Activated T-helper 2 cell treated with anti-CD3 and anti-CD28 coated beads, Interferon-gamma antibody, Interleukin-2, Interleukin-4, amounts not matched to agents 10 μg/mL and 5 μg/mL and 100 μg/mL, durations not matched to agents 14 hours and 24 hours and 36 hours (primary cell): Measurements from ENCODE around the gene HRH1. TPM values are rescaled to one million over a fixed set of nuclear protein-coding genes. Genes with fewer than 3 reads are reported as not detected.

Experiments used
- DNase-seq: peaks from one replicate; pipeline ENCODE4 v3.0.0; 2021; ENCODE audit warnings: low spot score
- H3K27ac Mint-ChIP-seq: one replicate; pipeline ENCODE4 v1.8.0; 2021; ENCODE audit warnings: mixed read lengths
- H3K27me3 Mint-ChIP-seq: one replicate; pipeline ENCODE4 v1.8.0; 2021; ENCODE audit warnings: low read depth, mixed read lengths
- H3K36me3 Mint-ChIP-seq: one replicate; pipeline ENCODE4 v1.8.0; 2021; ENCODE audit warnings: low read depth, mixed read lengths
- H3K4me1 Mint-ChIP-seq: one replicate; pipeline ENCODE4 v1.8.0; 2021; ENCODE audit warnings: low read depth, mixed read lengths
- H3K4me3 Mint-ChIP-seq: one replicate; pipeline ENCODE4 v1.8.0; 2021; ENCODE audit warnings: low read depth, mild to moderate bottlenecking, moderate library complexity, mixed read lengths
- H3K9me3 Mint-ChIP-seq: one replicate; pipeline ENCODE4 v1.8.0; 2021; ENCODE audit warnings: mixed read lengths
- intact Hi-C: fragments of 100-400 bp; cut with micrococcal nuclease; formaldehyde crosslinking; loops from one replicate; pipeline ENCODE4 v1.15.1; 2023
- total RNA-seq: library from RNA; stranded (reverse); gene quantifications from 2 replicates; pipeline ENCODE4 v1.2.3, GENCODE V29; 2022

Gene HRH1
- total RNA-seq, 1 donor from 2014 or later: 1.3 TPM

DNA sequence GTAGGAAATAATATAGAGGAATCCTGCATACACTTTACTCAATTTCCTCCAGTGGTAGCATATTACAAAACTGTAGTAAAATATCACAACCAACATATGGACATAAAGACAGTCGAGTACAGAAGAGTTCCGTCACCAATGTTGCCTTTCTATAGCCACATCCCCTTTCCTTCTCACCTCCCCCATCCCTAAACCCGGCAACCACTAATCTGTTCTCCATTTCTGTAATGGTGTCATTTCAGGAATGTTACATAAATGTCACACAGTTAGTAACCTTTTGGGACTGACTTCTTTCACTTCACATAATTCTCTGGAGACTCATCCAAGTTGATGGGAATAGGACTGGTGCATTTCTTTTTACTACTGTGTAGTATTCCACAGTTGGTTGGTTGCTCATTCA lies 76.5 kb downstream of the HRH1 start:
- no peaks in the 10 kb centered on the region for H3K9me3 Mint-ChIP-seq
- H3K27me3 Mint-ChIP-seq: peaks cover 39% of the 10 kb centered on the region
- intact Hi-C loops: no loop called here
- no peak overlapping the region for H3K27ac Mint-ChIP-seq
- H3K4me3 Mint-ChIP-seq: no peak overlapping the region
- no peak for DNase-seq
- H3K36me3 Mint-ChIP-seq: no peaks in the 10 kb centered on the region
- peaks cover 6% of the 10 kb centered on the region for H3K4me1 Mint-ChIP-seq

DNA sequence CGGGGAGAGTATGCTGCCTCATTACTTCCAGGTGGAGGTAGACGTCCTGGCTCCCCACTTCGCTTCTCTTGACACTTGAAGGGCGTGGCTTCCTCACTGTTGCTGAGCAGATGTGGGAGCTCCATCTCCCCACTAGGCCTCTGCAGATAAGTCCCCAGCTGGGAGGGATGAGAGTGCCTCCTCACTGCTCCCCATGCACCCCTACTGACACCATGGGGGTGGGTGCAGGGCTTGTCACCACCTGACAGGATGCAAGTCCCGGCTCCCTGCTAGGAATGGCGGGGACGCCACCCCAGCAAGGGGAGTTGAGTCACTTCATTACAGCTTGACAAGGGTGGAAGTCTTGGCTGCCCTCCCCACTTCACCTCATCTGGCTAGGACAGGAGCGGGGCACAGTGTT lies 81.1 kb downstream of the HRH1 start:
- Mint-ChIP-seq H3K27me3 (peaks cover 34% of the 10 kb centered on the region), H3K4me3 (no peak overlapping the region), H3K27ac (no peak overlapping the region), H3K9me3 (peaks cover 24% of the 10 kb centered on the region), H3K4me1 (peaks cover 20% of the 10 kb centered on the region), H3K36me3 (peaks cover 21% of the 10 kb centered on the region)
- no peak for DNase-seq
- intact Hi-C loops: loop anchor here (5.0 kb wide), 1 partner anchor 407 kb away; the partner anchor contains the start of gene VGLL4

DNA sequence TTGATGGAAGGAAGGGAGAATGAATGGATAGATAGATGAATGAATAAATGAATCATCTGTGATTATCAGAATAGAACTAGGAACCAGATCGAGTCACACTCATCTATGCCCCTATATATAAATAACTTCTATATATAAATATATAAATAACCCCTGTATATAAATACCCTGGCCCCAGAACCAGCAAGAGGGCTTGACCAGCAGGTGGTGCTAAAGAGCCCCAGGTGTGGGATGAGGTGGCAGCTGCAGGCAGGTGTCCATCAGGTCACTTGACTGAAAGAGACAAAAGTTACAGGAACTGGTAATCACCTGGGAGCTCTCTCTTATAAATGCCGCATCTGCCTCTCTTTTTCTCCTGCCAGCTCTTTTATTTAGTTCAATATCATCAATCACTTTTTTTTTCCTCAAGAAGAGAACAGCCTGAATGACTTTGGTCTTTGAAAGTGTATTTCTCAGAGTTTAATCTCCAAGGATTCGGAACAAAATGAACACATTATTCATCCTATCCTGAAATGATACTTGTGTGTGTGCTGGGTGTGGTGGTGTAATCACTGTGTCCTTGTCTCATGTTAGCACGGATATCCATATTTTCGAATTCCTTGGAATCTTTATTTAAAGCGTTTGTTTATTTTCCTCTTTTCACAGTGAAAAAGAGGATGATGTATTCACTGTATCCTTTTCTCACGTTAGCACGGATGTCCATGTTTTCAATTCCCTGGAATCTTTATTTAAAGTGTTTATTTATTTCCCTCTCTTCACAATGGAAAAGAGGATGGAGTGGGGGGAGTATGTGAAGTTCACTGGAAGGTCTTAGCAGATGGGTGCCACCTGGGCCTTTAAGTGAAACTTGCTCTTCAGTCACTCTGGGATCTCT lies 82.5 kb downstream of the HRH1 start:
- peak; percentile 55 for DNase-seq
- Mint-ChIP-seq H3K4me3 (no peak overlapping the region), H3K9me3 (peaks cover 34% of the 10 kb centered on the region), H3K27me3 (peaks cover 26% of the 10 kb centered on the region), H3K27ac (no peak overlapping the region), H3K36me3 (peaks cover 25% of the 10 kb centered on the region), H3K4me1 (peaks cover 24% of the 10 kb centered on the region)
- intact Hi-C loops: loop anchor here (1.0 to 5.0 kb wide), 2 partner anchors 98 to 405 kb away; partner anchors contain the start of gene VGLL4

DNA sequence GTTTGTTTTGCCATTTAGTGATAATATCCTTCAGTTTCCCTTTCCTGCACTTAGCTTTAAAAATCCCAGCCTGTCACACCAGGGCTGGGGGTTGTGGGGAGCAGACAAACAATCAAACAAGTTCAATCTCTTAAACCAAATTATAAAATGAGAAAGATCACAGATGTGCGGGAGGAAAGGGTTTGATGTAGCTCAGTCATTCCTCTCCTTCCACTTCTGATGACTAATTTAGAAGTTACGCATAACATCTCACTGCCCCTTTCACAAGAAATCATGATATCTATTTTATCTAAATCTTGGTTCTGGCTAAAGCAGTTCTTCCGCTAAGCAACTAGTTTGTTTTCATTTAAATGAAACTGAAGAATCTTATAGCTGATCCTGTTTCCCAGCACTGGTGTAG lies 83.8 kb downstream of the HRH1 start:
- peaks cover 24% of the 10 kb centered on the region for H3K4me1 Mint-ChIP-seq
- intact Hi-C loops: loop anchor here (1.0 to 5.0 kb wide), 7 partner anchors 13 to 404 kb away; partner anchors contain the start of genes ATG7 and VGLL4
- H3K4me3 Mint-ChIP-seq: no peak overlapping the region
- no peak for DNase-seq
- H3K27ac Mint-ChIP-seq: peak overlapping the region; percentile 96
- peaks cover 25% of the 10 kb centered on the region for H3K36me3 Mint-ChIP-seq
- peaks cover 16% of the 10 kb centered on the region for H3K27me3 Mint-ChIP-seq
- H3K9me3 Mint-ChIP-seq: peaks cover 34% of the 10 kb centered on the region

DNA sequence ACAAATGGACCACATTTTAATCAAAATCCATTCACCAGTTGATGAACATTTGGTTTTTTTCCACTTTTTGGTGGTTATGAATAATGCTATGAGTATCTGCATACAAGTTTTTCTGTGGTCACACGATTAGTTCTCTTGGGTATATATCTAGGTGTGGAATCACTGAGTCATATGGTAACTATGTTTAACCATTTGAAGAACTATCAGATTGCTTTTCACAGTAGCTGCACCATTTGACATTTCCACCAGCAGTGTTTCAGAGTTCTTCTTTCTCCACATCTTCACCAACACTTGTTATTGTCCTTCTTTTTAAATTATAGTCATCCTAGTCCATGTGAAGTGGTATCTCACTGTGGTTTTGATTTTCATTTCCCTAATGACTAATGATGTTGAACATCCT lies 84.6 kb downstream of the HRH1 start:
- peaks cover 25% of the 10 kb centered on the region for H3K36me3 Mint-ChIP-seq
- H3K9me3 Mint-ChIP-seq: peaks cover 41% of the 10 kb centered on the region
- no peak for DNase-seq
- H3K4me1 Mint-ChIP-seq: peaks cover 24% of the 10 kb centered on the region
- peak overlapping the region; percentile 96 for H3K27ac Mint-ChIP-seq
- H3K27me3 Mint-ChIP-seq: peaks cover 8% of the 10 kb centered on the region
- H3K4me3 Mint-ChIP-seq: peak overlapping the region; percentile 39
- intact Hi-C loops: loop anchor here (1.0 to 5.0 kb wide), 7 partner anchors 12 to 403 kb away; partner anchors contain the start of genes ATG7 and VGLL4

DNA sequence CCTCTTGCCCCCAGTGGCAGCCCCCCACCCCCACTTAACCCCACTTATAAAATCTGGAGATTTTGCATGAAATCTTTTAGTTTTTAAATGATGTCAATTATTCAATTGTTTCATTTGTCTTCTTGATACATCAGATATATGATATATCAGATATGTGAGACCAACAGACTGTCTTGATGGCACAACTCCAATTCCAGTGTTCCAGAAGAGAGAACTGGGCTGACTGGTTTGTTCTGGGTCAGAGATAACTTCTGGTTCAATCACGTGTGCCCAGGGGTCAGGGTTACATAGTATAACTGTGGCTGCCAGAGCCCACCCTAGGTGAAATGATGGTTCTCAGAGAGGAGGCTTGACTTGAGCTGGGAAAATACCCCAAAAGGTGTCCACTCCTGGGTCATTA lies 85.5 kb downstream of the HRH1 start:
- peaks cover 1% of the 10 kb centered on the region for H3K27me3 Mint-ChIP-seq
- H3K4me1 Mint-ChIP-seq: peaks cover 24% of the 10 kb centered on the region
- peaks cover 25% of the 10 kb centered on the region for H3K36me3 Mint-ChIP-seq
- peak overlapping the region; percentile 96 for H3K27ac Mint-ChIP-seq
- intact Hi-C loops: loop anchor here (2.0 to 5.0 kb wide), 4 partner anchors 33 to 403 kb away; partner anchors contain the start of genes ATG7 and VGLL4
- peaks cover 41% of the 10 kb centered on the region for H3K9me3 Mint-ChIP-seq
- H3K4me3 Mint-ChIP-seq: no peak overlapping the region
- DNase-seq: no peak

DNA sequence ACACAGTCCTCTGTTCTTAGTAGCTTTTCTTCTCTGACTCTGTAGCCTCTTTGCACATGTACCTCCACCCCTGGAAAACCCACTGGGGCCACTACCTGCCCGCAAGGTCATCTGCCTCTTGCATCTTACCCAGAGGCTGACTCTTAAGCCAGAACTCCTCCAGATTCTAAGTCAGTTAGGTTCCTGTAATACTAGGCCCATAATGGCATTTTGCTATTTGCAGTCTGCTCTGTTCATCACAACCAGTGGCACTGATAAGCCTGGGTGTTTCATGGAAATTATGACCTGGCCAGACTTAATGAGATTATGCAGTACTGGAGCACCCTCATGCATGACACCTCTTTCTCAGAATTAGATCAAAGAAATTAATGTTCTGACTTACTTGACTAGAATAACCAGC lies 86.2 kb downstream of the HRH1 start:
- intact Hi-C loops: no loop called here
- DNase-seq: no peak
- H3K9me3 Mint-ChIP-seq: peaks cover 41% of the 10 kb centered on the region
- peak overlapping the region; percentile 92 for H3K27ac Mint-ChIP-seq
- H3K4me3 Mint-ChIP-seq: no peak overlapping the region
- peaks cover 24% of the 10 kb centered on the region for H3K4me1 Mint-ChIP-seq
- H3K27me3 Mint-ChIP-seq: no peaks in the 10 kb centered on the region
- H3K36me3 Mint-ChIP-seq: peaks cover 25% of the 10 kb centered on the region

DNA sequence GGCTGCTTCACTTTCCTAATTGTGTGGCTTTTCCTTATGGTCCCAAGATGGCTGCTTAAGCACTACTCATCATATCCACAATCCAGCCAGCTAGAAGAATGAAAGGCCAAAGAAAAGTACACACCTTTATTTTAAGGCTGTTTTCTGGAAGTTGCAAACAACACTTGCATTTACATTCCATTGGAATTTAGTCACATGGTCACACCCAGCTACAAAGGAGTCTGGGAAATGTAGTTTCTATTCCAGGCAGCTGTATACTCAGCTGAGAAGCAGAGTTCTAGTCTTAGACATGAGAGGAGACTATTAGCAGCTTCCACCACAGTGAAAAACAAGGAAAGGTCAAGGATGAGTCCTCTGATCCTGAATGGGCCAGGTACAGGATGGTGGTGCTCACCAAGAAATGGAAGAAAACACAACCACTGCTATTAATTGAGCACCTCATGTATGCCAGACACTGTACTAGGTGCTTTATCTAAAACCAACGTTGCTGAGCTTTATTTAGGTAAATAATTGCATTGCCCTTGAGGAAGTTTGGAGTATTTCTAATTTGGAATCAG lies 89.9 kb downstream of the HRH1 start:
- H3K4me1 Mint-ChIP-seq: peaks cover 7% of the 10 kb centered on the region
- no peaks in the 10 kb centered on the region for H3K27me3 Mint-ChIP-seq
- intact Hi-C loops: no loop called here
- H3K36me3 Mint-ChIP-seq: peaks cover 11% of the 10 kb centered on the region
- H3K4me3 Mint-ChIP-seq: no peak overlapping the region
- no peak overlapping the region for H3K27ac Mint-ChIP-seq
- peaks cover 26% of the 10 kb centered on the region for H3K9me3 Mint-ChIP-seq
- no peak for DNase-seq

DNA sequence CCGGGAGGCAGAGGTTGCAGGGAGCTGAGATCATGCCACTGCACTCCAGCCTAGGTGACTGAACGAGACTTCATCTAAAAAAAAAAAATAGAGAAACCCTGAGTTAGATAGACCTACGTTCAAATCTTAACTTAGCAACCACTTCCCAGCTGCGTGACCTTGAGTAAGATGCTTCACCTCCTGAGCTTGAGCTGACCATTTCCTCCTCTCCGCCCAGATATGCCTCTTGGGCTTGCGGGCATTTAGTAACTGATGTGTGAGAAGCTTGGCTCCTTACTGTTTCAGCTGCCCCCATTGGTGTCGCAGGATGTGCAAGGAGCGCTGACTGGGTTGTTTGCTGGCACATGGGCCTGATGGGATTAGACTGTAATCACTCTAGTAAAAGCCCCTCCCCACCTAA lies 91.0 kb downstream of the HRH1 start:
- Mint-ChIP-seq H3K36me3 (peaks cover 6% of the 10 kb centered on the region), H3K27ac (no peak overlapping the region), H3K27me3 (no peaks in the 10 kb centered on the region), H3K4me3 (no peak overlapping the region), H3K9me3 (peaks cover 19% of the 10 kb centered on the region), H3K4me1 (peaks cover 5% of the 10 kb centered on the region)
- DNase-seq: no peak
- intact Hi-C loops: no loop called here

DNA sequence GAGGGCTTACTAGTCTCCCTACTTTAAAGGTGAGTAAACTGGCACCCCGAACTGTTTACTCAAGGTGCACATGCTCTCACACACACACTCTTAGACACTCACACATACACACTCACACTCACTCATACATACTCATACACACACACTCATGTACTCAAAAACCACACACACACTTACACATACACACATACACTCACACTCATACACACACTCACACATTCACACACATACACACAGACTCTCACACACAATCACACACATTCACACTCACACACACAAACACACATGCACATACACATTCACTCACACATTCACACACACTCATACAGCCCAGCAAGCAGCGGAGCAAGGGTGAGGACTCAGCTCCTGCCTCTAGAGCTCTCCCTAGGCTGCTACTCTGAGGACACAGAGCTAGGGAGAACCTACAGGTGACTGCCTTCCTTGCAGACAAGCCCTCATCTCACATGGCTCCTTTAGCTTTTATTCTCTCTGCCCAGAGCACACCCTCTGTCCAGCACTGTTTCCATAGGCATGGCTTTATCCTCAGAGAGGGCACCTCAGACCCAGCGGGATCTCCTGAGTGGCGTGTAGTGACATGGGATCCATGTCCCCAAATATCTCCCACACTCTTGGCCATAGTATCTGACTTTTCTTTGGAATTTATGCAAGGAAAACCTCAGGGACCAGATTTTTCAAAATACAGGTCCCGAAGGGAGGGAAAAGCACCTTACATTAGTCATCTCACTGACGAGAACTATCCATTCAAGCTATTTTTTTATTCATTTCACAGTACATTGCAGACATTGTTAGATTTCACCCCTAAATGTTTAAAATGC lies 91.8 kb downstream of the HRH1 start:
- Mint-ChIP-seq H3K4me1 (peaks cover 5% of the 10 kb centered on the region), H3K27ac (no peak overlapping the region), H3K4me3 (no peak overlapping the region), H3K27me3 (no peaks in the 10 kb centered on the region), H3K9me3 (peaks cover 19% of the 10 kb centered on the region), H3K36me3 (peaks cover 7% of the 10 kb centered on the region)
- no peak for DNase-seq
- intact Hi-C loops: no loop called here

DNA sequence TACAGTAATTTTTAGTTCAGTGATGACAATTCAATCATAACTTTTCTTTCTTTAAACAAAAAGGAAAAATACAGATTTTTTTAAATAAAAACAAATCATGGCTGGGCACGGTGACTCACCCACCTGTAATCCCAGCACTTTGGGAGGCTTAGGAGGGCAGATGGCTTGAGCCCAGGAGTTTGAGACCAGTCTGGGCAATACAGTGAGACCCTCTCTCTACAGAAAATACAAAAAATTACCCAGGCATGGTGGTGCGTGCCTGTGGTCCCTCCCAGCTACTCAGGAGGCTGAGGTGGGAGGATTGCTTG lies 92.3 kb downstream of the HRH1 start:
- no peak for DNase-seq
- Mint-ChIP-seq H3K9me3 (peaks cover 16% of the 10 kb centered on the region), H3K4me3 (no peak overlapping the region), H3K27ac (no peak overlapping the region), H3K27me3 (no peaks in the 10 kb centered on the region), H3K4me1 (peaks cover 10% of the 10 kb centered on the region), H3K36me3 (peaks cover 7% of the 10 kb centered on the region)
- intact Hi-C loops: no loop called here

DNA sequence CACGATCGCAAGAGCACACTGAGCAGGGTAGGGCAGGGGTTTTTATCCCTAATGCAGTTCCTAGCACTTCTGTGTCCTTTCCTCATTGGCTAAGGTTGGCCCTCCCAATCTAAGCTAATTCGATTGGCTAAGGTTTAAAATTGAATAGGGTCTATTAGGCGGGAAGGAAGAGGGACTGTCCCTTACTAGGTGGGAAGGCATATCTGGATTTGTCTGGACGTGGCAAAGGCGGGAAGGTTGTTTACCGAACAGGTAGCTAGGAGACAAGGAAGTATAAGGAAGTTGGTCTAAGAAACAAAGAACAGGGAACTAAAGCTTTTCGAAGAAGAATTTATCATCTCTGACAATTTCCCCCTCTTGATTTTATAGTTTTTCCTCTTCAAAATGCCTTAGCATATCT lies 93.1 kb downstream of the HRH1 start:
- peaks cover 7% of the 10 kb centered on the region for H3K36me3 Mint-ChIP-seq
- H3K27me3 Mint-ChIP-seq: no peaks in the 10 kb centered on the region
- no peak for DNase-seq
- no peak overlapping the region for H3K27ac Mint-ChIP-seq
- H3K4me3 Mint-ChIP-seq: no peak overlapping the region
- peaks cover 15% of the 10 kb centered on the region for H3K4me1 Mint-ChIP-seq
- H3K9me3 Mint-ChIP-seq: peaks cover 16% of the 10 kb centered on the region
- intact Hi-C loops: no loop called here
